ENCODE results near the gene RGL3. TPM values are rescaled to one million over a fixed set of nuclear protein-coding genes. Genes with fewer than 3 reads are reported as not detected.

The RGL3 gene
- total and polyA plus RNA-seq, 5 donors from 2014 or later, result not detected

GRCh38 chr19:11346104-11346940 lies 72.8 kb downstream of the RGL3 start, which contains the start of the genes CCDC159 and TMEM205:
TSS of gene CCDC159 (plus strand) at chr19:11346519. CDS start at chr19:11346607, 88 bp downstream.
TSS of gene TMEM205 (minus strand) at chr19:11346268. CDS start at chr19:11345619, 649 bp downstream.
- peak within 1 kb of the TSS; percentile 97 for H3K4me3 ChIP-seq (ENCODE audit: low read depth, low read length)
- no peaks in the 10 kb centered on the region for H3K27me3 ChIP-seq (ENCODE audit: control insufficient read depth, insufficient read depth, low read length)
- H3K27ac ChIP-seq (ENCODE audit: insufficient read depth, low read length, poor library complexity, severe bottlenecking), result peak within 1 kb of the TSS; percentile 84
- ATAC-seq (ENCODE audit: low read depth in 2 of 2) (peak; percentile 97), DNase-seq (peak; percentile 98 to 99 (median 99))
- H3K9me3 Mint-ChIP-seq, result no peaks in the 10 kb centered on the region
- H3K27me3 Mint-ChIP-seq, result peaks cover 4% of the 10 kb centered on the region
- H3K36me3 Mint-ChIP-seq, result peaks cover 8% of the 10 kb centered on the region
- peak within 1 kb of the TSS; percentile 91 to 98 (median 95) for H3K27ac Mint-ChIP-seq
- H3K4me1 ChIP-seq (ENCODE audit: control insufficient read depth, insufficient read depth, low read length, poor library complexity, severe bottlenecking), result peaks cover 21% of the 10 kb centered on the region
- peak within 1 kb of the TSS; percentile 91 to 99 (median 99) for H3K4me3 Mint-ChIP-seq
- peaks cover 0 to 3% of the 10 kb centered on the region in 2 experiments for H3K9me3 ChIP-seq (ENCODE audit: control insufficient read depth in 2 of 2, low read length in 2 of 2)
- peaks cover 0 to 39% (median 15%) of the 10 kb centered on the region in 4 donors for H3K4me1 Mint-ChIP-seq
- H3K36me3 ChIP-seq (ENCODE audit: control insufficient read depth, insufficient read depth, low read length), result peaks cover 2% of the 10 kb centered on the region

GRCh38 chr19:11345122-11345803 lies 73.9 kb downstream of the RGL3 start:
- peak overlapping the region; percentile 91 to 99 (median 99) for H3K4me3 Mint-ChIP-seq
- Histone ChIP-seq H3K27ac (ENCODE audit: insufficient read depth, low read length, poor library complexity, severe bottlenecking) (peak overlapping the region; percentile 84), H3K36me3 (ENCODE audit: control insufficient read depth, insufficient read depth, low read length) (peaks cover 2% of the 10 kb centered on the region), H3K9me3 (ENCODE audit: control insufficient read depth in 2 of 2, low read length in 2 of 2) (peaks cover 0 to 3% of the 10 kb centered on the region in 2 experiments), H3K4me3 (ENCODE audit: low read depth, low read length) (peak overlapping the region; percentile 91), H3K4me1 (ENCODE audit: control insufficient read depth, insufficient read depth, low read length, poor library complexity, severe bottlenecking) (peaks cover 21% of the 10 kb centered on the region), H3K27me3 (ENCODE audit: control insufficient read depth, insufficient read depth, low read length) (no peaks in the 10 kb centered on the region)
- DNase-seq (no peak), ATAC-seq (ENCODE audit: low read depth in 2 of 2) (no peak)
- H3K4me1 Mint-ChIP-seq, result peaks cover 0 to 39% (median 15%) of the 10 kb centered on the region in 4 donors
- peaks cover 8% of the 10 kb centered on the region for H3K36me3 Mint-ChIP-seq
- peak overlapping the region in 2 of 3 donors; percentile 95 to 98 for H3K27ac Mint-ChIP-seq
- peaks cover 4% of the 10 kb centered on the region for H3K27me3 Mint-ChIP-seq
- H3K9me3 Mint-ChIP-seq, result no peaks in the 10 kb centered on the region

Other genes starting within 250 kb of the RGL3 start
- 0.74 TPM for gene KANK2, start 221.8 kb downstream of the RGL3 start, total RNA-seq
- gene KANK2, start 221.8 kb downstream of the RGL3 start, polyA plus RNA-seq, result under 1 TPM in 3 of 4 donors, not detected in 1; 0.16 to 0.52 (median 0.29) TPM
- not detected for gene ANGPTL8, start 179.7 kb downstream of the RGL3 start, total RNA-seq
- gene ANGPTL8, start 179.7 kb downstream of the RGL3 start, polyA plus RNA-seq, result not detected
- 2.8 TPM for gene DOCK6, start 156.8 kb downstream of the RGL3 start, total RNA-seq
- 1 to 10 TPM in 1 of 4 donors, under 1 TPM in 2, not detected in 1; 0.07 to 1.1 (median 0.12) TPM for gene DOCK6, start 156.8 kb downstream of the RGL3 start, polyA plus RNA-seq
- gene TSPAN16, start 123.2 kb downstream of the RGL3 start, total RNA-seq, result not detected
- gene TSPAN16, start 123.2 kb downstream of the RGL3 start, polyA plus RNA-seq, result not detected
- 13.4 TPM for gene RAB3D, start 79.7 kb downstream of the RGL3 start, total RNA-seq
- gene RAB3D, start 79.7 kb downstream of the RGL3 start, polyA plus RNA-seq, result 1 to 10 TPM; 5.1 to 7.6 (median 6.0) TPM
- gene TMEM205, start 73.0 kb downstream of the RGL3 start, total RNA-seq, result 24.0 TPM
- gene TMEM205, start 73.0 kb downstream of the RGL3 start, polyA plus RNA-seq, result 10 to 100 TPM; 69.0 to 88.3 (median 73.8) TPM
- 66.5 TPM for gene CCDC159, start 72.8 kb downstream of the RGL3 start, total RNA-seq
- gene CCDC159, start 72.8 kb downstream of the RGL3 start, polyA plus RNA-seq, result 10 to 100 TPM; 18.7 to 23.1 (median 21.7) TPM
- gene PLPPR2, start 63.9 kb downstream of the RGL3 start, total RNA-seq, result 10.4 TPM
- 1 to 10 TPM in 3 of 4 donors, under 1 TPM in 1; 0.86 to 2.4 (median 2.1) TPM for gene PLPPR2, start 63.9 kb downstream of the RGL3 start, polyA plus RNA-seq
- gene SWSAP1, start 44.6 kb downstream of the RGL3 start, total RNA-seq, result 3.0 TPM
- gene SWSAP1, start 44.6 kb downstream of the RGL3 start, polyA plus RNA-seq, result 1 to 10 TPM; 5.6 to 8.4 (median 7.0) TPM
- 10.3 TPM for gene EPOR, start 35.0 kb downstream of the RGL3 start, total RNA-seq
- gene EPOR, start 35.0 kb downstream of the RGL3 start, polyA plus RNA-seq, result 1 to 10 TPM; 7.3 to 9.2 (median 8.9) TPM
- gene ODAD3, start 15.8 kb upstream of the RGL3 start, total RNA-seq, result not detected
- gene ODAD3, start 15.8 kb upstream of the RGL3 start, polyA plus RNA-seq, result not detected
- 244 TPM for gene PRKCSH, start 16.3 kb upstream of the RGL3 start, total RNA-seq
- gene PRKCSH, start 16.3 kb upstream of the RGL3 start, polyA plus RNA-seq, result 10 to 100 TPM; 29.0 to 38.0 (median 31.5) TPM
- gene ELAVL3, start 61.7 kb upstream of the RGL3 start, total RNA-seq, result not detected
- not detected for gene ELAVL3, start 61.7 kb upstream of the RGL3 start, polyA plus RNA-seq
- 12.2 TPM for gene ZNF653, start 86.5 kb upstream of the RGL3 start, total RNA-seq
- 1 to 10 TPM; 1.3 to 2.9 (median 2.6) TPM for gene ZNF653, start 86.5 kb upstream of the RGL3 start, polyA plus RNA-seq
- 39.3 TPM for gene ECSIT, start 109.8 kb upstream of the RGL3 start, total RNA-seq
- 10 to 100 TPM; 27.3 to 39.2 (median 36.1) TPM for gene ECSIT, start 109.8 kb upstream of the RGL3 start, polyA plus RNA-seq
- not detected for gene CNN1, start 119.5 kb upstream of the RGL3 start, total RNA-seq
- not detected for gene CNN1, start 119.5 kb upstream of the RGL3 start, polyA plus RNA-seq
- 48.9 TPM for gene ELOF1, start 139.9 kb upstream of the RGL3 start, total RNA-seq
- 100 to 1,000 TPM; 105 to 113 (median 108) TPM for gene ELOF1, start 139.9 kb upstream of the RGL3 start, polyA plus RNA-seq
- gene ACP5, start 158.3 kb upstream of the RGL3 start, total RNA-seq, result 40.4 TPM
- gene ACP5, start 158.3 kb upstream of the RGL3 start, polyA plus RNA-seq, result 10 to 100 TPM; 21.6 to 33.5 (median 32.3) TPM
- gene ZNF627, start 178.2 kb upstream of the RGL3 start, total RNA-seq, result 6.4 TPM
- 10 to 100 TPM; 10.6 to 14.3 (median 10.9) TPM for gene ZNF627, start 178.2 kb upstream of the RGL3 start, polyA plus RNA-seq